ENCODE measurements around the gene ALOXE3.
"Not testable (repeated sequence)": the region's sequence is repeated elsewhere in the genome, so short reads cannot be mapped to it uniquely, and the experiment has no call there.

The ALOXE3 gene

DNA sequence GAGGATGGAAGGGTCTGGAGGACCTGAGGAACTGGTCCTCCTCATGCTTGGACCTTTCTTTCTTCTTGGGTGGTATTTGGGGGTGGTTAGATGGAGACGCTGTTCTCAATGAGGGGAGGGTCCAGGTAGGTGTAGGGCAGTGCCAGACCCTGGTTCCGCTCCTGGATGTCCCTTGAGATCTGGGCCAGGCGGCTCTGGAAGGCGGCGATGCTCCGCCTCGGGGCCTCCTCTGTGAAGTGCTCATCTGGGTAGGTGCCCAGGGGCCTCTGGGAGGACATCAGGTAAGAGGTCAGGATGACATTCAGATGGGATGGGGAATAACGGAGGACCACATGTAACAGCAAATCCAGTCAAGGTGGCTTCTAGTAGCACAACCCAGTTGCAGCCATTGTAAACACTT, 21.8 kb downstream of the ALOXE3 start:
- DNase-seq (ENCODE audit: low read depth, low spot score): no peak

DNA sequence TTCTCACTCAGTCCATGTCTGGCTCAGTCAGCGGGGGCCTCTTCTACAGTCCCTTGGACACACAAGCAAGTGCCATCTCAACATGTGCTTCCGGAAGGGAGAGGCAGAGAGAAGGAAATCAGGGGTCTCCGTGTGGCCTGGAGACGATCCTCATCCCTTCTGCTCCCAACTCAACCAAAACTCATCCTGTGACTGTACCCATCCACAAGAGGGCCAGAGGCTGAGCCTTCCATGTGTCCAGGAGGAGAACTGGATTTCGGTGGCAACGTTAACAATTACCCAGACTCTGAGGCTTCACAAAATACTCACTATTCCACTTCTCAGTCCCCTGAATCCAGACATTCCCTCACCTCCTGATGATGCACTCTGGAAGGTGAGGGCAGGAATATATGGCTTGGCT, 23.0 kb downstream of the ALOXE3 start:
- DNase-seq (ENCODE audit: low read depth, low spot score): no peak

DNA sequence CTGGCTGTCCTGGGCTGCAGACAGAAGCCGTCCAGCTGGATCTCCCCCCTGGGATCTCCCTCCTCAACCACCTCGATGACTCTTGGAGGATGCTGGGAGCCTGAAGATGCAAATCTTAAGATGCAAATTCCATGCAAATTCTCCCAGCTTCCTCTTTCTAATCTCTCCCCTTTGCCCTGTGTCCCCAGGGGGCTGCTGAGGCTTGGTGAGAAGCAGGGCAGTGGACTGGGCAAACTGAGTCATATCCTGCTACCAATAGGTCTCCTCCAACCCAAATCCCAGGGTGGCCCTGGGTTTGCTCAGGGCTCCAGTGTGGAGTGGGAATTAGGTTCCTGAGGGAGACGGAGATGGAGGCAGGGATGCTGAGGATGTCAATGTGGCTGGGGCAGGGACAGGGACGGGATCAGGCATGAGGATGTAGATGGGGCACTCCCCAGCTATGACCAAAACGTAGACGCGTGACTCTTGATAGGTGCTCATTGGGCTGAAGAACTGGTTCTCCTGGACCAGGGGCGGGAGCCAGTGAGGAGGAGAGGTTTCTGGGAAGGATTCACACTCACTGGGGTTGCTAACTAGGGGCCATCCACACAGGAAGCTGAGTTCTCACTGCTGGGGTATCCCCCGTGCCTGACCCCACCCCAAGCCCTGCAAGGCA, 27.2 kb downstream of the ALOXE3 start:
- no peak for DNase-seq (ENCODE audit: low read depth, low spot score)

DNA sequence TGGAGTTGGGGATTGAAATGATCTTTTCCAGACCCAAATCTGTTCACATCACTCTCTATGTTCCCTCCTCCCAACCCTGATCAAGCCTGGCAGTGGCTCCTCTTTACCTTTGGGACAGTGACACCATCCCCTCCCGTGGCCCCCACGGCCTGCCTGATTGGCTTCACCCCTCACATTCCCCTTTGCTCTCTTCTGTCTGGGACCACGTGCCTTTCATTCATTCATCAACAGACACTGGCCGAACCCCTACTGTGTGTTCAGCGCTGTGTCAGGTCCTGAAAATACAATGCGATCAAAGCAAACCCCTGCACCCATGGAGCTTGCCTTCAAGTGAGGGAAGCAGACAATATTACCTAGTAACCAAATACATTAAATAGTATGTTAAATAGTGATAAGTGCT, 28.6 kb downstream of the ALOXE3 start:
- no peak for DNase-seq (ENCODE audit: low read depth, low spot score)

DNA sequence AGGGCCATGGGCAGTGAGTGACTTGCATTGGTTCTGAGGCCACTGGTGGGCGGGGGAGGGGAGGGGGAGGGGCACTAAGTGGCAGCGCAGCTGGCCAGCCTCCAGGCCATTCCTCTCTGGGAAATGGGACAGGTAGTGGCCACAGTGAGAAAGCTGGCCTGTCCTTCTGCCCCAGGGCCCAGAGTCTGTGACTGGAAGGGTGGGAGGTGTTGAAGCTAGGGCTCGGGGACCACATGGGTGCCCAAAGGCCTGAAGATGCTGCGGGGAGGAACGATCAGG, 30.4 kb downstream of the ALOXE3 start:
- DNase-seq (ENCODE audit: low read depth, low spot score): no peak

DNA sequence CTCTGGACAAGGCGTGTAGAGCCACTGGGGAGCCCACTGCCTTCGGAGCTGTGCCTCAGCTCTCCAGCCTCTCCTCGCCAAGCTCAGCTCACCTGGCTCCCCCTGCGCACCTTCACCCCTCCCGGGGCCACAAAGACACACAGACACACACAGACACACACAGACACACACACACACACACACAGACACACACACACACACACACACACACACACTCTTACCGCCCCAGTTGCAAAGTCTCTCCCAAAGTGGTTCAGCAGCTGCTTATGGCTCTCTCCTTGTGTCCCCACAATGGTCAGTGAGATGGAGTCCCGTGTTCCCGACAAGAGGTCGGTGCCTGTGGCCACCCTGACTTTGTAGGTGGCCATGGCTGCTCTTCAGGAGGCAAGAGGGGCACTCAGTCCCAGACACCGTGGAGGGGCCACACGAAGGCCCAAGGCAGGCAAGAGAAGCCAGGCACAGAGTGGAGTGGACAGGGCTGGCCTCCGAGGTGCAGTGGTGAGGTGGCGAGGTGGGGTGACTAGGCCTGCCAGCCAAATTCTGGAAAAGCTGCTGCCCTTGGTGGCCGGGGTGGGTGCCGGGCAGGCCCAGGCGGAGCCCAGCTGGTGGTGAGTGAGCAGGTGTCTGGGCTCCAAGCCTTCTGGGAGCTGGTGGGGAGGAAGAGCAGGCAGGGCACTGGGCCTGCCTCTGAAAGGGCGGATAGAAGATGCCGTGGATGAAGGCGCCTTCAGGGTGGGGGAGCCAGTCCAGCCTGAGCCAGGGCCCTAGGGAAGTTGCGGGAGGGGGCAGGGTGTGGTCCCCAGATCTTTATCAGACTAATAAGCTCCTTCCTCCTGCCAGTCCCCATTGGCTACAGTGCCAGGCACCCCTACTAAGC, 31.0 kb downstream of the ALOXE3 start, which contains the start of gene ALOX12B:
TSS of gene ALOX12B (minus strand) at position 642 of the 877 bp plus-strand sequence. CDS start at position 368, 274 bp downstream.
- no peak for DNase-seq (ENCODE audit: low read depth, low spot score)

DNA sequence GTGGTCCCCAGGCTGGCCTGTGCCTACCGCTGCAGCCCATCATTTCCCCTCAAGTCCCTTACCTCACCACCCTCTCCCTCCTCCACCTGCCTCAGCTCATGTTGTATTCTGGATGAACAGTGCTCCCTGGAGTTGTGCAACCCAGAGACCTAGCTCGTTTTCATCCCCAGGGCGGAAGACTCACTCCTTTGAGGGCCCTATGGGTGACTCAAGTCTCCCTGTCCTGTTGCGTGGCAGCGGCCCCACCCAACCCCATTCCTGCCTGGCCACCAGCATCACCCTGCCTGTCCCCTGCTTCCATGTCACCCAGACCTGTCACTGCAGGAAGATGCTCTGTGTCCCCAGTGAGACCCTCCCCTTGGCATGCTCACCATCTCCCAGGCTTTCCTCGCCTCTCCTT, 34.1 kb downstream of the ALOXE3 start:
- no peak for DNase-seq (ENCODE audit: low read depth, low spot score)

DNA sequence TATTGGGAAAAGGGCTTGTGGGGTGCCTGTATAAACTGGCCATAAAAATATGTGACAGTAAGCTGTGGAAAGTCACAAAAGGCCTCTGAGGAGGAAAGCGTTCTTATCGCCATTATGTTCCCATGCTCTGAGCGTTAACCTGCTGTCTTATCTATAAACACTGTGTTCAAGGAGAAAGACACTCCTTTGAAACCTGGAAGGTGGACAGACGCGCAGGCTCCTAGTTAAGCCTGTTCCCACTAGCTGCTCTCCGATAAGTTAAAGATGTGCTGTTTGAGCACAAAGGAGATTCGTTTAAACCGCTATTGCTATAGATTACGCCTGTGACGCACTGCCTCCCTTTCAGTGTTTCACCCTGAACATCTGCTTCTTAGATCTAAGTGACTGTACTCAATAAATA, 36.0 kb downstream of the ALOXE3 start:
- no peak for DNase-seq (ENCODE audit: low read depth, low spot score)

DNA sequence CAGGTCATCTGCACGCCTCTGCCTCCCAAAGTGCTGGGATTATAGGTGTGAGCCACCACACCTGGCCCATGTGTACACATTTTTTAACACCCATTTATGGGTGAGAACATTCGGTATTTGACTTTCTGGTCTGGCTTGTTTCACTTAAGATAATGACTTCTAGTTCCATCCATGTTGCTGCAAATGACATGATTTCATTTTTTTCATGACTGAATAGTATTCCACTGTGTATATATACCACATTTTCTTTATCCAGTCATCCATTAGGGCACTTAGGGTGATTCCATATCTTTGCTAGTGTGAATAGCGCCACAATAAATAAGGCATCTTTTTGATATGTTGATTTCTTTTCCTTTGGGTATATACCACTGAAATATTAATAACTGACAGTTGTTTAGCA, 36.4 kb downstream of the ALOXE3 start:
- DNase-seq (ENCODE audit: low read depth, low spot score): no peak

DNA sequence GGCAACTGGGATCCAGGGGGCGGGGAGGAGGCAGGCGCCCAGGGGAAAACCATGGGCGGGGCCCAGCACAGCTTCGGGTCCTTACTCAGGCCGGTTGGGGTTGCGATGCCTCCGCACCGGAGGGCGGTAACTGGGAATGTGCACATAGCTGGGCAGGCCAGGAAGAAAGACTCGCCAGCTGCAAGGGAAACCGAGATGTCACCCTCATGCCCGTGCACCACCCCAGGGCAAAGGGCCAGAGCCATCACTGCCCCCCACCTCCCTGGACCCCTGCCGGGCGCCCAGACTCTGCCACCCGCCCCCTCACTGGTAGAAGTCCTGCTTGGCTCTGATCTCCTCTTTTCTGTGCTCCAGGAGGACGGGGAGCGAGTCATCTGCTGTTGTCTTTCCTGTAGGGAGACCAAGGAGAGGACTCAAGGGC, 37.5 kb downstream of the ALOXE3 start:
- DNase-seq (ENCODE audit: low read depth, low spot score): no peak

DNA sequence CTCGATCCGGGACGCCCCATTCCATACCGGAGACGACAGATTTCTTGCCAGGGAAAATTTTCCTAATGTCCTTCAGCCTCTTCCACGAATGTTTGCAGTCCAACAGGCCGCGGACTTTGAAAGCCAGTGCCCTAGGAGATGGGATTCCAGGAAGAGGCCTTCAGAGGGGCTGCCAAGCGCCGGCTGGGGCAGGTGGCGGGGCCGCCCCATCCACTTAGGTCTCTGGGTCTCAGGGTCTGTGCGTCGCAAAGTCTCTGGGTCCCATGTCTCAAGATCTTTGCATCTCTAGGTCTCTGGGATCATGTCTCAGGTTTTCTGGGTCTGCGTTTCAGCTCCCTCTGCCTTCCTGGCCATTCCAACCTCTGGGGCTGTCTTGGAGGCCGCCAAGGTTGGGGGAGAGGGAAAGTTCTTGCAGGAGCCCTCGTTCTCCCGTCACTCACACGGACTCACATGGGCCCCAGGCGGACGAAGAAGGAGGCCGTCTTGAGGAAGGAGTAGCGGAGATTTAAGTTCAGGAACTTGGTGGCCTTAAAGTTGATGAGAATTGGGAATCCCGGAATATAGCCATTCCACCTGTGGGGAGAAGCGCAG, 38.0 kb downstream of the ALOXE3 start:
- no peak for DNase-seq (ENCODE audit: low read depth, low spot score)

DNA sequence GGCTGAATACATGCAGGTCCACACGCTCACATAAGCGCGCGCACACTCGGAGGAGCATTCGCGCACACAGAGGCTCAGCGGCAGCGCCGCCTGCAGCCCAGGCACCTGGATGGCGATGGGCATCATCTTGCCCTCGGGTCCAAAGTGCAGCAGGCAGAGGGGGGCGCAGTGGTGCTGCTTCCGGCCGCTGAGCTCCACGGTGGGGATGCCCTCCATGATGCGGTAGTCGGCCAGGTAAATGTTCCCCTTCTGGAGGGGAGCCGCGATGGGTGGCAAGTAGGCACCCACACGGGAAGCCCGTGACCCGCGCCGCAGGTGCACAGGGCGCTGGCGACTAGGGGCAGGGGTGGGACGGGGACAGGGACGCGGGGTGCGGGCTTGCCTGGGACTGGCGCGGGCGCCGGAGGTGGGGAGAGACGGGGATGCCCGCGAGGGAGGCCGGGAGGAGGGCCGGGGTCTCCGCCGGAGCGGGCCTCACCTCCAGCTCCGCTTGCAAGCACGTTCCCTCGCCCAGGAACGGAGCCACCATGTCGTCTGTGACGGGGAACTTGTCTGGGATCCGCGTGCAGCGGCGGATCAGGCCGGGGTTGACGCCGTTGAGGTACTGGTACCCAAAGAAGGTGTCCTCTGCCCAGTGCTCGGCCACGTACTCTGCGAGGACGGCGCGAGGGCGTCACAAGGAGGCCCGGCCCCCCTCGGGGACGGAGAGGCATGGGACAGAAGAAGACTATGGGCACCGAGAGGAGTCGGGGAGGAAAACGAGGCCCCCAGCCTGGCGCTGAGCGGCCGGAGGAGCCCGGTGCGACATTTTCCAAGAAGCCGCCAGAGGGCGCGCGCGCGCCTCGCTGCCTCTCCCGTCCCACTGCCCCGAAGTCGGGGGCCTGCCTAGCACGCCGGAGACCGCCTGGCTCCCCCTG, 38.8 kb downstream of the ALOXE3 start:
- DNase-seq (ENCODE audit: low read depth, low spot score): peak; percentile 93

DNA sequence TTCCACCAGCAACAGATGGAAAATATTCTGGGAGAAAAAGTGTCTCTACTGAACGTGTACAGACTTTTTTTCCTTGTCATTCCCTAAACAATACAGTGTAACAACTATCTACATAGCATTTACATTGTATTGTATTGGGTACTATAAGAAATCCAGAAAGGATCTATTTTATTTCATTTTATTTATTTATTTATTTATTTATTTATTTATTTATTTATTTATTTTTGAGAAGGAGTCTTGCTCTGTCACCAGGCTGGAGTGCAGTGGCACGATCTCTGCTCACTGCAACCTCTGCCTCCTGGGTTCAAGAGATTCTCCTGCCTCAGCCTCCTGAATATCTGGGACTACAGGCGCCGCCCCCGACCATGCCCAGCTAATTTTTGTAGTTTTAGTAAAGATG, 40.4 kb downstream of the ALOXE3 start:
- DNase-seq (ENCODE audit: low read depth, low spot score): not testable (repeated sequence)

DNA sequence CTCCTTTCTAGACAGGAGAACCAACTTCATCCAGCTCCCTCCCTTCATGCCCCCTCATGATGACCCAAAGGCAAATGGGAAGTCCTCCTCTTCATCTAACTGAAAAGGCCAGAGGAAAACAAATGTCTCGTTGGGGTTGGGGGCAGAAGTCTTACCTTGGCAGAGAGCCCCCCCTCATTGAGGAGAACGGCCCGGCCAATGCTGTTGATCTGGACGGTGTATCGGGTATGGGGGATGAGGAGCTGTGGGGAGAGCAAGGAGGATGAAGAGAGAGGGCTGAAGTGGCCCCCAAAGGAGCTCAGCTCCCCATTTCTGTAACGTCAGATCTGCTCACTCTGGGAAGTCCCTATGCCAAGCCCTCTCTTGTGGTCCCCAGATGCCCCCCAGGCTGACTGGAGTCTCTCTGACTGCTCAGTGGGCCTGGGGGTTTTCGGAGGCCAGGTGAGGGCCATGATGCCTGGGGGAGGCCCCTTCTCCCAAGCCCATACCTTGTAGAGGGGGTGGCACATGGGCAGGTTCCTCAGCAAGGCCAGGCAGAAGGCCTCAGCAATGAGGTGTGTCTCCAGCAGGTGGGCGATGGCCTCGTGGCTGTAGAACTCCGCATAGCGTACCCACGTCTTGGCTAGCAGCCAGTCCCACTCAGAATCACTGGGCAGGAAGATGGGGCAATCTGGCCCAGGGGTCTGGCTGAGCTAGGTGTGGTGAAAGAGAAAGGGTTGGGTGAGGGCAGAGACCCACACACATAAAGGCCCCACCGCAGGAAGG, 41.6 kb downstream of the ALOXE3 start:
- no peak for DNase-seq (ENCODE audit: low read depth, low spot score)

DNA sequence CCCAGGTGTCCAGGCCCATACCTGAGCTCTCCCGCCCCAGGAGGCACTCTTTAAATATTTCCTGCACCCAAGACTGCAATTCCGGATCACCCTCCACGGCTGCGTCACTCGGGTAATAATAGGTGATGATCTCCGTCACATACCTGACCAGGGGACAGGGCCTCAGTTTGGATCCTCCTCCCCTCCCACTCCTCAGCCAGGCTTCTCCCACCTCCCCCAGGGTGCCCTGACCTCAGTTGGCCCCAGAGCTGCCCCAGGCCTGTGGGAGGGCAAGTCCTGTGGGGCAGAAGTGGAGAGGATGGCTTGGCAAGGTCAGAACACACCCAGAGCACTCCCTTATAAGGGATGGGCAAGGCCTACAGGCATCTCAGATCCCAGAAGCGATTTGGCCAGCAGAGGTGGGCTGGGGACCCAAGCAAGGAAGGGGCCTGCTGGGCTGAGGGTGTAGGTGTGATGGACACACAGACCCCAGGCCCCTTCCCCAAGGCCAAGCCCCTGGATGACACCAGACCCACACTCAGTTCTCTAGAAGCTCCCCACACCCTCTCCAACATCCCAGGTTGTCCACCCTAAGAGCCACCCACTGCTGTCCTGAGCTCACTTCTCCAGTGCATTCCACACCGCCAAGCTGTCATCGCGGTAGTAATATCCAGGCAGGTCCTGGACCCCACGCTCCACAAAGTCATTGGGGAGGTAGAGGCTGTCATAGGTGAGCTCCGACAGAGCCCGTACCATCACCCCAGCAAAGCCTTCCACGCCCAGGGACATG, 42.6 kb downstream of the ALOXE3 start:
- DNase-seq (ENCODE audit: low read depth, low spot score): no peak

DNA sequence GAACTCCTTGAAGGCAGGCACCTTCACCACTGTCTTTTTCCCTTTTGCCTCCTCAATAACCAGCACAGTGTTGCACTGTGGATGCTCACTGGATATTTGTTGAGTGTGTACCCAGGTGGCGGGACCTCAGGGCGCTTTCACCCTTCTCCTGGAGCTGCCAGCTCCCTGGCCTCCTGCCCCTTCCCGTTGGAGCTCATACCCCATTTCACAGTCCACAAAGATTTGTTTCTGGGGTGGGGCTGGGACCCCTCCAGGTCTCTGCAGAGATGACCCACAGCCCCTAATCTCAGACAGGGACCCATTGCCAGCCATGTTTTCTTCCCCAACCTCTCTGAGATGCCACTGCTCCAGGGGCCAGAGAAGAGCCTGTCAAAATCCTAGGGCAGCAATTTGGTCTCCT, 43.2 kb downstream of the ALOXE3 start:
- no peak for DNase-seq (ENCODE audit: low read depth, low spot score)

DNA sequence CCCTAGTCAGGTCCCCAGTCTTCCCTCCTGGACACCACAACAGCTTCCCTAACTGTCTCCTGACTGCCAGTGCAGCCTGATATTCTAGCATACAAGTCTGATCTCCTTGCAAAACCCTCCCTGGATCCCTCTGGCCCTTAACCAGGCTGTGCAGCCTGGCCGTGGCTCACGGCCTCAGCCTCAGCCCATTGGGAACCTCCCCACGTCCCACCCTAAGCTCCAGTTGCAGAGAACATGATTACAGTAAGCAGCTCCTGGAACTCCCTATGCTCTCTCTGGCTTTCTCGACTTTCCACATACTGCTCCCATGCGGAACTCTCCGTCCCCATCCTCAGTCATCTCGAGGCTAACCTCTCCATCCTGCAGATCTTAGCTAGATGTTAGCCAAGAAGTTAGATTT, 43.8 kb downstream of the ALOXE3 start:
- no peak for DNase-seq (ENCODE audit: low read depth, low spot score)

DNA sequence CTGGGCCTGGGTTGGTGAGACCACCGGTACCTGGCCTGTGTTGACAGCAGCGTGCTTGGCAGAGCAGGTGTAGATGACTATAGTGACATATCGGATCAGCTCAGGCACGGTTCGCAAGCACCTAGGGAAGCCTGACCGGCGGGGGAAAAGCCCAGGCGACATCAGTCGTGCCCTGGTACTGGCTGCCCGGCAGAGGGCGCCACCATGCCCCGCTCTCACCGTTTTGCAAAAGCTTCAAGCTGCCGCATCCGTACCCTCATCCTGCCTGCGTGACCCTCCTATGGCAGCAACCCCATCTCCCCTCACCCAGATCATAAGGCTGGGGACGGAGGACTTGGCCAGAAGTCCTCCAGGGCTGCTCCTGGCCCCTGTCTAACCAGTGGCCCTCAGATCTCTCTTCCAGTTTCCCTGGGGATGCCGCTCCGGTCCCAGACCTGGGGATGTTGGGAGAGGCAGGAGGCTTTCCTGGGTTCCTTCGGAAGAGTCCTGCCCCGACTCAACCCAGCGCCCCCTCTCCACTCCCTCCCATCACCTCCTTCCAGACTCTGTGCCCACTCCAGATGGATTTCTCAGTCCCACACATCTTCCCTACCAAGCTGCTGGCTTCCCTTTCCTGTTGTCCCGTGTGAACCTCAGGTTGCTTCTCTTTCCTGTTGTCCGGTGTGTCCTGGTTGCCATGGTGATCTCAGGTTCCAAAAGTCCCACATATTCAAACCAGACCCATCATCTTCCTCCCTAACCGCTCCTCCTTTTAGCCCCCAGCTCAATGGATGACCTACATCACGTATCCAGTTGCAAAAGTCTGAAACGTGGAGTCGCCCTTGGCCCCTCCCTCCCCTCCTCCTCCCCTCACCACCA, 44.5 kb downstream of the ALOXE3 start:
- peak; percentile 89 for DNase-seq (ENCODE audit: low read depth, low spot score)

DNA sequence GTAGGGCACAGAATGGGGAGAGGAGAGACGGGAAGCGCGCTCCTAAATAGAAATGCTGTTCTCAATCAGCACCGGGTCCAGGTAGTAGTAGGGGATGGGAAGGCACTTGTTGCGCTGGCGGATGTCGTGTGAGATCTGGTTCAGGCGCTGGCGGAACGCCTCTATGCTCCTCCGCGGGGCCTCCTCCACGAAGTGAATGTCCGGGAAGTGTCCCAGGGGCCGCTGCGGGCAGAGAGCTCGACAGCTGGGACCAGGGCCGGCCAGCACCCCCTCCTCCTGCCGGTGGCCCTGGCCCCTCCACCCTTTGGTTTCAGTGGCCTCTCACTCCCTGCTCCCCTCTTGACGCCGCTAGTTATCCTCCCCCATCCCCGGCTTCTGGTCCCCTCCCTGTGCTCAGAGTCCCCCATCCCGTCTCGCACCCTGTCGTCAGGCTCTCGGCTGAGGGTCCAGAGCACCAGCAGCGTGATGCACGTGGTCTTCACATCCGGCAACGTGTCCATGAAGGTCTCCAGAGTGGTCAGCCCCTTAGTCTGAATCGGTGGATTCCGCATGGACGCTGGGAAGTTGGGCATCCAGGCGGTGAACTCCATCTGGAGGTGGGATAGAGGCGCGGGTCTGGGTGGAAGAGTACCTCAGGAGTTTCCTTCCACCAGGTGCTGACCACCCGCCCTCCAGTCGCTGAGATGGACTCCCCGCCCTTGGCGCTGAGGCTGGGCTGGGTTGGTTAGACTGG, 45.4 kb downstream of the ALOXE3 start:
- peak; percentile 20 for DNase-seq (ENCODE audit: low read depth, low spot score)

Measured in ELF-1 (cell line).